ENCODE results near the gene ANKRD65. TPM values are rescaled to one million over a fixed set of nuclear protein-coding genes. Genes with fewer than 3 reads are reported as not detected.
"Not testable (repeated sequence)": the region's sequence is repeated elsewhere in the genome, so short reads cannot be mapped to it uniquely, and the experiment has no call there.

ANKRD65 gene
- total RNA-seq, 1 donor from 2014 or later, result 1.0 TPM

GRCh38 chr1:1399187-1399871 is 21.7 kb downstream of the ANKRD65 start, which contains the start of gene CCNL2:
CCNL2 (minus strand) TSS chr1:1399335; CDS start chr1:1399306, 29 bp downstream.
- DNase-seq (ENCODE audit: low spot score) (peak; percentile 99), ATAC-seq (peak; percentile 85)

GRCh38 chr1:1398677-1399186 is 22.3 kb downstream of the ANKRD65 start:
- DNase-seq (ENCODE audit: low spot score) (no peak), ATAC-seq (no peak)

- DNase-seq (ENCODE audit: low spot score), result no peak
- ATAC-seq, result no peak
Measured at GRCh38 chr1:1397839-1398523, 23.1 kb downstream of the ANKRD65 start.

- no peak for ATAC-seq
- DNase-seq (ENCODE audit: low spot score), result no peak
Measured at GRCh38 chr1:1395166-1395565, 25.9 kb downstream of the ANKRD65 start.

- ATAC-seq (no peak), DNase-seq (ENCODE audit: low spot score) (no peak)
Measured at GRCh38 chr1:1394116-1394515, 27.0 kb downstream of the ANKRD65 start.

- ATAC-seq (no peak), DNase-seq (ENCODE audit: low spot score) (no peak)
Measured at GRCh38 chr1:1393428-1393827, 27.6 kb downstream of the ANKRD65 start.

- ATAC-seq (no peak), DNase-seq (ENCODE audit: low spot score) (no peak)
Measured at GRCh38 chr1:1393014-1393413, 28.1 kb downstream of the ANKRD65 start.

- no peak for ATAC-seq
Measured at GRCh38 chr1:1391225-1391624, 29.9 kb downstream of the ANKRD65 start.

GRCh38 chr1:1390675-1391074 is 30.4 kb downstream of the ANKRD65 start:
- DNase-seq (ENCODE audit: low spot score), result no peak
- ATAC-seq, result no peak

More at GRCh38 chr1:1391225-1391624, 29.9 kb downstream of the ANKRD65 start:
- no peak for DNase-seq (ENCODE audit: low spot score)

GRCh38 chr1:1388078-1388472 is 33.0 kb downstream of the ANKRD65 start:
- DNase-seq (ENCODE audit: low spot score), result no peak
- ATAC-seq, result no peak

GRCh38 chr1:1387098-1388077 is 33.7 kb downstream of the ANKRD65 start:
- DNase-seq (ENCODE audit: low spot score), result no peak
- ATAC-seq, result no peak

GRCh38 chr1:1385931-1386330 is 35.1 kb downstream of the ANKRD65 start:
- DNase-seq (ENCODE audit: low spot score), result no peak
- no peak for ATAC-seq

- not testable (repeated sequence) for ATAC-seq; DNase-seq (ENCODE audit: low spot score)
Measured at GRCh38 chr1:1385339-1385738, 35.7 kb downstream of the ANKRD65 start.

- ATAC-seq (no peak), DNase-seq (ENCODE audit: low spot score) (no peak)
Measured at GRCh38 chr1:1381294-1381693, 39.8 kb downstream of the ANKRD65 start.

GRCh38 chr1:1380860-1381259 is 40.2 kb downstream of the ANKRD65 start:
- no peak for ATAC-seq

GRCh38 chr1:1377540-1378205 is 43.4 kb downstream of the ANKRD65 start:
- no peak for ATAC-seq
- DNase-seq (ENCODE audit: low spot score), result no peak

More at GRCh38 chr1:1380860-1381259, 40.2 kb downstream of the ANKRD65 start:
- no peak for DNase-seq (ENCODE audit: low spot score)

GRCh38 chr1:1376551-1377226 is 44.4 kb downstream of the ANKRD65 start:
- no peak for DNase-seq (ENCODE audit: low spot score)
- no peak for ATAC-seq

- peak; percentile 91 for ATAC-seq
- DNase-seq (ENCODE audit: low spot score), result peak; percentile 99
Measured at GRCh38 chr1:1374929-1375662, 46.0 kb downstream of the ANKRD65 start, which contains the start of gene AURKAIP1. AURKAIP1 (minus strand) TSS chr1:1375207; CDS start chr1:1374756, 451 bp downstream.

- no peak for DNase-seq (ENCODE audit: low spot score)
- peak; percentile 3 for ATAC-seq
Measured at GRCh38 chr1:1374589-1374928, 46.5 kb downstream of the ANKRD65 start.

Data from left lobe of liver (tissue), 2 donors.